OCI-LY3 (cell line): ENCODE data around the gene EHMT1.
"Not testable (repeated sequence)": the region's sequence is repeated elsewhere in the genome, so short reads cannot be mapped to it uniquely, and the experiment has no call there.

Experiments
- H2AFZ ChIP-seq: fragments of 200-600, 300-600 bp; shearing (Covaris generic); 2 replicates; pipeline ENCODE4 v1.6.0; 2014; ENCODE audit warnings: antibody characterized with exemption, low read depth, low read length
- H3K27ac ChIP-seq: fragments of 200-600, 300-600 bp; sonication (generic); 2 replicates; pipeline ENCODE4 v1.5.1; 2014; ENCODE audit warnings: mild to moderate bottlenecking, low read length, moderate library complexity, mixed read lengths
- H3K27me3 ChIP-seq: fragments of 200-600, 300-600 bp; sonication (generic); 2 replicates; pipeline ENCODE4 v1.6.1; 2014; ENCODE audit warnings: low read depth, low read length, mixed read lengths
- H3K36me3 ChIP-seq: fragments of 200-600, 300-600 bp; sonication (generic); replicated peaks from 2 replicates; pipeline ENCODE3; 2014; ENCODE audit warnings: low read depth, low read length, mixed read lengths
- H3K4me1 ChIP-seq: fragments of 300-600, 200-600 bp; sonication (generic); 2 replicates; pipeline ENCODE4 v1.6.1; 2014; ENCODE audit warnings: low read length, mixed read lengths
- H3K4me2 ChIP-seq: fragments of 200-600, 300-600 bp; sonication (generic); 2 replicates; pipeline ENCODE4 v1.6.1; 2014; ENCODE audit warnings: low read length, mixed read lengths
- H3K4me3 ChIP-seq: fragments of 300-600, 200-600 bp; sonication (generic); 2 replicates; pipeline ENCODE4 v1.5.1; 2014; ENCODE audit warnings: antibody characterized with exemption, mild to moderate bottlenecking, low read length, moderate library complexity
- H3K79me2 ChIP-seq: fragments of 300-600, 200-600 bp; shearing (Covaris generic); 2 replicates; pipeline ENCODE4 v1.6.1; 2014; ENCODE audit warnings: mild to moderate bottlenecking, low read length, mixed read lengths
- H3K9ac ChIP-seq: fragments of 300-600, 200-600 bp; shearing (Covaris generic); 2 replicates; pipeline ENCODE4 v1.6.0; 2014; ENCODE audit warnings: mild to moderate bottlenecking, low read length, moderate library complexity
- H3K9me3 ChIP-seq: fragments of 200-600, 300-600 bp; shearing (Covaris generic); 2 replicates; pipeline ENCODE4 v1.6.1; 2014; ENCODE audit warnings: low read length, mixed read lengths; ENCODE audit not compliant: insufficient read depth
- H4K20me1 ChIP-seq: fragments of 200-600, 300-600 bp; sonication (generic); 2 replicates; pipeline ENCODE4 v1.6.1; 2016; ENCODE audit warnings: low read length, mixed read lengths; ENCODE audit not compliant: insufficient read depth
- EZH2phosphoT487 ChIP-seq: fragments of 200-600 bp; shearing (Covaris generic); IDR thresholded peaks from 2 replicates; pipeline ENCODE4 v1.6.1; 2018; ENCODE audit warnings: antibody characterized with exemption, mixed run types, low read depth
- TF ChIP-seq, protein P1 (sequence below): fragments of 200-600, 300-600 bp; sonication (generic); IDR thresholded peaks from 2 replicates; pipeline ENCODE4 v1.5.1; 2014; ENCODE audit warnings: antibody characterized with exemption, low read length, low read depth

EHMT1 gene

DNA sequence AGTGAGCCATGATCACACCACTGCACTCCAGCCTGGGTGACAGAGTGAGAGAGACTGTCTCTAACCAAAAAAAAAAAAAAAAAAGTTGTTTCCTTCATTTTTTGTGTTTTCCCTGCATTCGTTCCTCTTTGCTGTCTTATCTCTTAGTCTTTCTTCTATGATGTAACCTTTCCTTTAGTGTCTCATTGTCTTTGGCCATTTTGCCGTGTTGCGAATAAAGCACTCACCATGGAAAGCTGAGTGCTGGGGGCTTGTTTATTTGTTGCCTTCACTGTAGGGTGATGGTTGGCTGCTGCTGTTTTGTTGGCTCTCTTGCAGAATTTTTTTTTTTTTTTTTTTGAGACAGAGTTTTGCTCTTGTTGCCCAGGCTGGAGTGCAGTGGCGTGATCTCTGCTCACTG, 7.7 kb downstream of the EHMT1 start:
- no peak for TF ChIP-seq EZH2phosphoT487
- TF ChIP-seq, protein P1, sequence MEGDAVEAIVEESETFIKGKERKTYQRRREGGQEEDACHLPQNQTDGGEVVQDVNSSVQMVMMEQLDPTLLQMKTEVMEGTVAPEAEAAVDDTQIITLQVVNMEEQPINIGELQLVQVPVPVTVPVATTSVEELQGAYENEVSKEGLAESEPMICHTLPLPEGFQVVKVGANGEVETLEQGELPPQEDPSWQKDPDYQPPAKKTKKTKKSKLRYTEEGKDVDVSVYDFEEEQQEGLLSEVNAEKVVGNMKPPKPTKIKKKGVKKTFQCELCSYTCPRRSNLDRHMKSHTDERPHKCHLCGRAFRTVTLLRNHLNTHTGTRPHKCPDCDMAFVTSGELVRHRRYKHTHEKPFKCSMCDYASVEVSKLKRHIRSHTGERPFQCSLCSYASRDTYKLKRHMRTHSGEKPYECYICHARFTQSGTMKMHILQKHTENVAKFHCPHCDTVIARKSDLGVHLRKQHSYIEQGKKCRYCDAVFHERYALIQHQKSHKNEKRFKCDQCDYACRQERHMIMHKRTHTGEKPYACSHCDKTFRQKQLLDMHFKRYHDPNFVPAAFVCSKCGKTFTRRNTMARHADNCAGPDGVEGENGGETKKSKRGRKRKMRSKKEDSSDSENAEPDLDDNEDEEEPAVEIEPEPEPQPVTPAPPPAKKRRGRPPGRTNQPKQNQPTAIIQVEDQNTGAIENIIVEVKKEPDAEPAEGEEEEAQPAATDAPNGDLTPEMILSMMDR, result no peak

DNA sequence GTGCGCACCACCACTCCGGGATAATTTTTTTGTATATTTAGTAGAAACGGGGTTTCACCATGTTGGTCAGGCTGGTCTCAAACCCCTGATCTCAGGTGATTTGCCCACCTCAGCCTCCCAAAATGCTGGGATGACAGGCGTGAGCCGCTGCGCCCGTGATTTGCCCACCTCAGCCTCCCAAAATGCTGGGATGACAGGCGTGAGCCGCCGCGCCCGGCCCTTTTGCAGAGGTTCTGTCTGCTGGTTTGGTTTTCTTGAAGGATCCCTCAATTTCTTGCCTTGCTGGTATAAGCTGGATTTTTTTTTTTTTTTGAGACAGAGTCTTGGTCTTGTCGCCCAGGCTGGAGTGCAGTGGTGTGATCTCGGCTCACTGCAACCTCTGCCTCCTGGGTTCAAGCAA, 8.6 kb downstream of the EHMT1 start:
- H3K36me3 ChIP-seq, H3K4me2 ChIP-seq, H3K27ac ChIP-seq, H2AFZ ChIP-seq, H3K9me3 ChIP-seq, H3K9ac ChIP-seq, H3K4me1 ChIP-seq, H3K4me3 ChIP-seq, H3K27me3 ChIP-seq: not testable (repeated sequence)
- Histone ChIP-seq H4K20me1 (peaks cover 34% of the 10 kb centered on the region), H3K79me2 (peaks cover 100% of the 10 kb centered on the region)

More for the DNA sequence above, 7.7 kb downstream of the EHMT1 start:
- Histone ChIP-seq H3K27ac (no peak overlapping the region), H3K79me2 (peaks cover 99% of the 10 kb centered on the region), H3K27me3 (no peaks in the 10 kb centered on the region), H3K4me3 (no peak overlapping the region), H3K9ac (no peak overlapping the region), H3K9me3 (no peaks in the 10 kb centered on the region), H3K4me1 (no peaks in the 10 kb centered on the region), H3K4me2 (no peak overlapping the region), H3K36me3 (peaks cover 7% of the 10 kb centered on the region), H4K20me1 (peaks cover 27% of the 10 kb centered on the region), H2AFZ (no peak overlapping the region)

GRCh38 chr9:137630126-137630525, 11.3 kb downstream of the EHMT1 start:
- Histone ChIP-seq H3K79me2 (peaks cover 99% of the 10 kb centered on the region), H3K9ac (no peak overlapping the region), H3K9me3 (no peaks in the 10 kb centered on the region), H3K4me2 (no peak overlapping the region), H3K27ac (no peak overlapping the region), H4K20me1 (peaks cover 42% of the 10 kb centered on the region), H2AFZ (no peak overlapping the region), H3K4me3 (no peak overlapping the region), H3K4me1 (no peaks in the 10 kb centered on the region), H3K36me3 (peaks cover 4% of the 10 kb centered on the region), H3K27me3 (no peaks in the 10 kb centered on the region)
- TF ChIP-seq EZH2phosphoT487, result no peak
- TF ChIP-seq, protein P1, result no peak

DNA sequence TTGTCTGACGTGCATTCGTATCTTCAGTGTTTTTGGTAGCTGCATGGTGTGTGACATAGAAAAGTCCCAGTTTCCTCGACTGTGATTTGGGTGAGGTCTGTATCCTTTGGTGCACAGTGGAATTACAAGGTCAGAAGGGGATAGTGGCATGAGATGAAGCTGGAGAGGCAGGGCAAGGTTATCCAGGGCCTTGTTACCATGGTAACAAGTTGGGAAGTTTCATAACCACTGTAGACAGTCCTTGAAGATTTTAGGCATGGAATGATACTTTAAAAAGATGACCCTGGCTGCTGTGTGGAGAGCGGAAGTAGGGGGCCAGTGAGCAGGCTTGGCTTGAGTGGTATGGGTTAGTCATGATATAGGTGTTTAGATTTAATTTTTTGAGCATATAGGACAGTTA, 11.9 kb downstream of the EHMT1 start:
- Histone ChIP-seq H4K20me1 (peaks cover 38% of the 10 kb centered on the region), H3K9ac (no peak overlapping the region), H3K27ac (no peak overlapping the region), H3K9me3 (no peaks in the 10 kb centered on the region), H3K27me3 (no peaks in the 10 kb centered on the region), H3K36me3 (peaks cover 4% of the 10 kb centered on the region), H2AFZ (no peak overlapping the region), H3K4me2 (no peak overlapping the region), H3K79me2 (peaks cover 99% of the 10 kb centered on the region), H3K4me3 (no peak overlapping the region), H3K4me1 (no peaks in the 10 kb centered on the region)
- TF ChIP-seq, protein P1, result no peak
